CD4-positive, alpha-beta T cell treated with Interleukin-21 for 1 hour (primary cell): ENCODE measurements around the gene VWA1.
"Not testable (repeated sequence)": the region's sequence is repeated elsewhere in the genome, so short reads cannot be mapped to it uniquely, and the experiment has no call there.

Source experiments
- DNase-seq: peaks from one replicate; pipeline ENCODE4 v3.0.0-alpha.2; 2020

The VWA1 gene

DNA sequence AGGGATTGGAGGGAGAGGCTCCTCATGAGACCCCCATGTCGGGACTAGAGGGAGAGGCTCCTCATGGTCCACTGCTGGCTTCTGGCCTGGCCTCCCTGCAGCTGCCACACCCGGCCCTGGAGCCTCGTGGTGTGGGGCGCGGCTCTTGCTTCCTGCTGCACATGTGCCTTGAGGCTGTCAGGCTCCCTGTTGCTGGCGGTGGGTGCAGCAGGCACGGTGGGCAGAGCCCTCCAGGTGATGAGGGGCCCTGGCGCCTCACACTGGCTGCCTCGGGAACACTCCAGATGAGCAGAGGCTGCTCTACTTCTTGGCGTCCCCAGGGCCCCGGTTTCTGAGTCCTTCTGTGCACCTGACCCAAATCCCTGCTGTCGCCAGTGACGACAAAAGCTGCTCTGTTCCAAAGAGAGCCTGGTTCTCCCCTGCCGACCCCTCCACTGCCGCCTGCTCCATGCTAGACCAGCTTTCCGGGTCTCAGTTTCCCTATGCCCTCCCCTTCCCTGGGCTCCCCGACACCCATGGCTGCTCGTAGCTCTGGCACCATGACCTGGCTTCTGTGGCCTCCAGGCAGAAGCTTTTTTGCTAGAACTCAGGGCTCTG, 26.3 kb downstream of the VWA1 start:
- DNase-seq: no peak

DNA sequence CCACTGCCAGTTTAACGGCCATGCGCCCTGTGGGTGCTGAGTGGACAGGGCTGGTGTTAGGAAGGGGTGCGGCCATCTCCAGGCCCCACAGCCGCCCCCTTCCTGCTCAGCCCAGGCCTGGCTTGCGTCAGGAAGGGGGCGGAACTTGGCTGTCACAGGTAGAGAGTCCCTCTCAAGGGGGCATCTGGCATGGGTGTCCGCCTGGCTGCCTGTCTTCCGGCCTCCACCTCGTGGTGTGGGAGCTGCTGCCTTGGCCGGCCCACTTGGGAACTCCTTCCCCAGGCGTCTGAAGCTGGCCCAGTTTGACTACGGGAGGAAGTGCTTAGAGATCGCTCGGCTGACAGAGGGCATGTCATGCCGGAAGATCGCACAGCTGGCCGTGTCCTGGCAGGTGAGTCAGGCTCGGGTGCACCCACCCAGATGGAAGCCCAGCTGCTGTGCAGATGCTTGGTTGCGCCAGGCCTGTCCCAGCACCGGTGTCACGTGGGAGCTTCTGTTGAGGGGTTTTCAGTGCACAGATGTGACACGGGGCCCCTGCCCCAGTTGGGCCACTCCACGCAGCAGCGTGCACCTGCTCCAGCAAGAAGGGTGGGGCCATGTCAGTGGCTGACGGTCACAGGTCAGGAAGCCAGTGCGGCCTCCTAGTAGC, 27.0 kb downstream of the VWA1 start:
- peak; percentile 36 for DNase-seq

DNA sequence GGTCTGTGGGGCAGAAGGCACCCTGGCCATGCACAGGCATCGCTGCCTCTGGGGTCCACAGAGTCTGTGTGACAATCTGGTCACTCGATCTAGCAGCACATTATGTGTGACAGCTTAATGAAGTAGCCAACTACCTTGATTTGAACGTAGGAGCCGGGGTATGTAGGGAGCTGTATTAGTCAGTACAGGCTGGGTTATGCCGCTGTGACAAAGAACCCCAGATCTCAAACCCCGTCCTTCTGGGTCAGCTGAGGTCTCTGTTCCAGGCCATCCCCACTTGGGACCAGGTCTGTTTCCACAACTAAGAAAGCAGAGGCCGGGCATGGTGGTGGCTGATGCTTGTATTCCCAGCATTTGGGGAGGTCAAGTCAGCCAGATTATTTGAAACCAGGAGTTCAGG, 27.8 kb downstream of the VWA1 start:
- DNase-seq: no peak

DNA sequence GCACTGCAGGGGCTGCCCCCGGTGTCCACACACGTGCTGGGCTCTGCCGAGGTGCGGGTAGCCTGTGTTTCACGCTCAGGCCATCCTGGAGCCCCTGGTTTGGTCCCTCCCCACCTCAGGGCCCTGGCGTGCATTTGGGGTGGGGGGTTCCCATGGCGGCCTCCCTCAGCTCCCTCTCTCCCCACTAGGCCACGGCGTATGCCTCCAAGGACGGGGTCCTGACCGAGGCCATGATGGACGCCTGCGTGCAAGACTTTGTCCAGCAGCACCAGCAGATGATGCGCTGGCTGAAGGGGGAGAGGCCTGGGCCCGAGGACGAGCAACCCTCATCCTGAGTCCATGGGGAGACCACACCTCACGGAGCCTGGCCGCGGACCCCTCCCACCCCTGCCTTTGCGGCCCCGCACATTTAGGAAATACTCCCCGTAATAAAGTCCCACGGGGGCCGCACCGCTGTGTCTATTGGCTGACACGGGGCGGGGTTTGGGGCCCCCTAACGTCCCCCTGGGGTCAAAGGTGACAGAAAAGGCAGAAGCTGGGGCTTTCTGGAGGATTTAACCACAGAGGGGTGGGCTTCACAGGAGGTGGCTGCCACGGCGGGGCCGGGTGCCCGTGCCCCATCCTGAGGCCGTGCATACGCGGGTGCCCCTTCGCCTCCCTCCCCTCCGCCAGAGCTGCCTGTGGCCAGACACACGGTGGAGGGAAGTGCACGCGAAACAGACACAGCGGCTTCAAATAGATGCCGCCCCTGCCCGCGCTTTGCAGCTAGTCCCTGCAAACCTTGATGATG, 32.9 kb downstream of the VWA1 start:
- not testable (repeated sequence) for DNase-seq

DNA sequence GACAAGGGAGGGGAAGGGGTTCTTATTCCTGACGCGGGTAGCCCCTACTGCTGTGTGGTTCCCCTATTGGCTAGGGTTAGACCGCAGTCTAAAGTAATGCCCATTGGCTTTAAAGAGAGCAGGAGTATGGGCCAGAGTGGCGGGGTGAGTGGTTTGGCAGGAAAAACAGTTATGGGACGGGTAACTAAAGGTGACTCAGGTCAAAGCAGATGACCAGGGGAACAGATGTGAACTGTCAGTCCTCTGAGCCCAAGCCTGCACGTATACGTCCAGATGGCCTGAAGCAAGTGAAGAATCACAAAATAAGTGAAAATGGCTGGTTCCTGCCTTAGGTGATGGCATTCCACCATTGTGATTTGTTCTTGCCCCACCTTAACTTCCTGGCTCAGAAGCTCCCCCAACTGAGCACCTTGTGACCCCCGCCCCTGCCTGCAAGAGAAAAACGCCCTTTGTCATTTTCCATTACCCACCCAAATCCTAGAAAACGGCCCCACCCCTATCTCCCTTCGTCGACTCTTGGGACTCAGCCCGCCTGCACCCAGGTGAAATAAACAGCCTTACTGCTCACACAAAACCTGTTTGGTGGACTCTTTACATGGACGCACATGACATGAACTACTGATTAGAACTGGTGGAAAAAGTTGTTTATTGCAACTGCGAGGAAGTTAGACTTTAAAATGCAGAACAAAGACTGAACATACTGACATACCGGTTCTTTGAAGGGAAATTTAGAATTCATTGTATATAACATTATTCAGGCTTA, 35.3 kb downstream of the VWA1 start:
- DNase-seq: peak; percentile 20

DNA sequence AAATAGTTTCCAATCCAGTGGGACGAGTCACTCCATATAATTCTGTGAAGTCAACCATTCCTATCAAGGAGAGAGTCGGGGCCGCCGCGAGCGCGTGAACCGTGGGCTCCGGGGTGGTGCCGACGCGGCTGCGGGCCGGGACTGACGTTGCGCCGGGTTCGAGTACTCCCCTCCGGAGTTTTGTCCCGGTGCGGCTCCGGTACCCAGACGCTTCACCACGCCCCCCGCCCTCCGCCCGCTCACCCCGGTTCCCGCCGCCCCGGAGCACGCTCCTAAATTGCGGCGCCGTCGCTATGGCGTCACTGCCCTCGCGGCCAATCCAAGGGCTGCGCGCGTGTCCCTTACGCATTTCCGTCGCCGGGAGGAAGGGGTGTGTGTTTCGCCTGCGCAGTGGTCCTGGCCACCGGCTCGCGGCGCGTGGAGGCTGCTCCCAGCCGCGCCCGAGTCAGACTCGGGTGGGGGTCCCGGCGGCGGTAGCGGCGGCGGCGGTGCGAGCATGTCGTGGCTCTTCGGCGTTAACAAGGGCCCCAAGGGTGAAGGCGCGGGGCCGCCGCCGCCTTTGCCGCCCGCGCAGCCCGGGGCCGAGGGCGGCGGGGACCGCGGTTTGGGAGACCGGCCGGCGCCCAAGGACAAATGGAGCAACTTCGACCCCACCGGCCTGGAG, 36.0 kb downstream of the VWA1 start, which contains the start of gene ATAD3B:
Gene ATAD3B, plus strand, starts transcription at position 377 of the 664 bp plus-strand sequence. Its CDS starts 120 bp downstream, at position 497.
- DNase-seq: peak; percentile 93

DNA sequence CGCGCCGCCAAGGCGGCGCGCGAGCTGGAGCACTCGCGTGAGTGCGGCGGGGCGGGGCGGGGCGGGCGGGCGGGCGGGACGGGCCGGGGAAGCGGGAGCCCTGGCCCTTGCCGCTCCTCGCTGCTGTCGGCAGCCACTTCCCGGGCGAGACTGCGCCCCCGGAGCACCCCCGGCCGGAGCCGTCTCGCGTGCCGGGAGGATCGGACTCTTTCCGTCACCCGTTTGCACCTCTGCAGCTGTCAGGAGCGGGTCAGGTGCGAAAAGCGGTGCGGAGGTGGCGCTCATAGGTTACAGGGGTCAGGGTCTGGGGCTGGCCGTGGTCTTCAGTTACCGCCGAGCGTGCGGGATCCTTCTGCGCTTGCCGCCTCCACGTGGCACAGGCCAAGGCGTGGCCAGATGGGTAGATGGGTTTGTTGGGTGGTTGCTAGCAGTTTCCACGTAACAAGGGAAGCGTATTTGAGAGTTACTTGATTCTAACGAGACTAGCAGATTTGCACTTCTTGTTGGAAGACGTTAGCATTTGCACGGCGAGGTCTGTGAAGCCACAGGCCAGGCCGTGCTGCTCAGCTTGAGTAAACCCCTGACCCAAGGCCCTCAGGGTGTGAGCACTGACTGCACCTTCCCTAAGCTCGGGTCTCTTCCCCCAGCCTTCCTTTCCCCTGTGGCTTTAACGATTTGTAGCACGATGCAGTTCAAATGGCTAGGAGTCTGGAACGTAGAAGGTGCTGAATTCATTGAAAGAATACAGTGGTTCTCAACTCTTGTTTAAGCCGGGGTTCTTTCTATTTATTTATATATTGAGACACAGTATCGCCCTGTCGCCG, 36.8 kb downstream of the VWA1 start:
- DNase-seq: peak; percentile 21

DNA sequence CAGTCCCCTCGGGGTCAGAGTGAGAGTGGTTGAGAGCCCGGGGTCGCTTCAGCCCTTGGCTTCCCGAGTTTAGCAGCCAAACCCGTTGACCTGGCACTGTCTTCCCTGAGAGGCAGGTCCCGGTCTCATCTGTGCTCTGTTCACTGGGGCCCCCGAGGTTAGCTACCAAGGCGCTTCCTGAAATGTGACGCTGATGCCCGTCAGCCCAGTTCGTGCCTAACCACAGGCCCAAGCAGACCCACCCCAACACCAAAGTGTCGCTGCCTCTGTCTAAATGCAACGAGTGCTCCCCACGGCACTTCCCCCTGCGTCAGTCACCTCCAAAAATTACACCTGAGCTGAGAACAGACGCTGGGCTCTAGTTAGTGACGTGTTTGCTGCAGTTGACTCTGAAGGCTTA, 40.5 kb downstream of the VWA1 start:
- DNase-seq: not testable (repeated sequence)

DNA sequence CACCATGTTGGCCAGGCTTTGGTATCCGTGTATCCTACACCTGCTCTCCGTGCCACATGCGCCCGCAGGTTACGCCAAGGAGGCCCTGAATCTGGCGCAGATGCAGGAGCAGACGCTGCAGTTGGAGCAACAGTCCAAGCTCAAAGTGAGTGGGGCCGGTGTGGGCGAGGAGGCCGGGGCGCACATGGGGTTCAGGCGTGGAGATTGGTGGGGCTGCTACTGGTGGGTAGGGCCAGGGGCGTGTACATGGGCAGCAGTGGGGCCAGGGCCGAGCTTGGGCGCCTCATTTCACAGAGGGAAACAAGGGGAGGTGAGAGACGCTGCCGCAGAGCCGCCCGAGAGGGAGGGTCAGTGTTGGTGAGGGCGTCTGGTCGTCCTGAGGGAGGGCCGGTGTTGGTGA, 41.7 kb downstream of the VWA1 start:
- DNase-seq: no peak

DNA sequence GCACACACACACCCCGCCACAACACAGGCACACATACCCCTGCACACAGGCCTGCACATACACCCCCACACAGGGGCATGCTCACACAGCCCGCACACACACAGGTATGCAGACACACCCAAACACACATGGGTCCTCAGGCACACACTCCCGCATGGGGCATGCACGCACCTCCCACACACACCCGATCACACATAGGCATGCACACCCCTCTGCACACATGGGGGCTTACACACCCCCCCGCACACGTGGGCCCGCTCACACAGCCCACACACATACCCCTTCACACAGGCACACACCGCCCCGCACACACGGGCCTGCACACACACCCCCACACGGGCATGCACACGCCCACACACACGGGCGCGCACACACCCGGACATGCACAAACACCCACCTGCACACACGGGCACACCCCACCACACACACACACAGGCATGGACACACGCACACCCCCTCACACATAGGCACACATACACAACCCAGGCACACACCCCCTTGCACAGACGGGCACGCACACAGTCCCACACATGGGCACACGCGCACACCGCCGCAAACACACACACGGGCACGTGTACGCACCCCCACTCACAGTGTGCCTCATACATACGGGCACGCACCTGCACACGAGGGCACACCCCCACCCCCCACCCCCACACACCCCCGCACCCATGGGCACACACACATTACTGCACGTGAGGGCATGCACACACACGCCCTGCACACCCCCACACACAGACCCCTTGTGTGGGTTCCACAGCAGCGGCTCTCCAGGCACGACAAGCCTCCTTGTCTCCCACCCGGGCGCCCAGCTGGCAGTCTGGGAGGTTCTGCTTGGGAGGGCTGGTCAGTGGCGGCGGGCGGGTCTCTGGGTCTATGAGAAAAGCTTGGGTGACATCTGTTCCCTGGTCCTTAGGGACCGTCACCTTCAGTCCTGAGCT, 44.3 kb downstream of the VWA1 start:
- no peak for DNase-seq

DNA sequence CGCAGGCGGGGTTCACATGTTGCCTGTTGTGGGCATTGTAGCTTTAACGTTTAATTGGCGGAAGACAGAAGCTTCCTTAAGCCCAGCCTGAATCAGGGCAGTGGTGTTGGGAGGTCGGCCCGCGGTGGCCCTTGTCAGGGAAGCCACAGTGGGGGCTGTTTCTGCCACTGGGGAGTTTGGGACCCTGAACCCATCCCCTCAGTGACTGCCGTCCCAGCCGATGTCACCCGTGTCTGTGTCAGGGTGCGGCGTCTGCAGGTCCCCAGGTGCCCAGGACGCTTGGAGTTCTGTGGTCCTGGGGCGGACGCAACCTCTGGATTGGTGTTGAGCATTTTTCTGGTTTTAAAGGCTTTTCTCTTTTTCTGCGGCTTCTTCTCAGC, 45.0 kb downstream of the VWA1 start:
- DNase-seq: not testable (repeated sequence)

DNA sequence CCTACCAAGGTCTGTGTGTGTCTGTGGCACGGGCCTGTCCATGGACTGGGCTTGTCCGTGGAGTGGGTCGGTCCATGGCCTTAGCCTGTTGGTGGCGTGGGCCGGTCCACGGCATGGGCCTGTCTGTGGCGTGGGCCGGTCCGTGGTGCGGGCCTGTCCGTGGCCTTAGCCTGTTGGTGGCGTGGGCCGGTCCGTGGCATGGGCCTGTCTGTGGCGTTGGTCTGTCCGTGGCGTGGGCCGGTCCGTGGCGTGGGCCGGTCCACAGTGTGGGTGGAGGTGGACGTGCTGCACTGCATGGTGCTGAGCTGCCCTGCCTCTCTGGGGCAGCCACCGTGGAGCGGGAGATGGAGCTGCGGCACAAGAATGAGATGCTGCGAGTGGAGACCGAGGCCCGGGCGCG, 46.3 kb downstream of the VWA1 start:
- not testable (repeated sequence) for DNase-seq

DNA sequence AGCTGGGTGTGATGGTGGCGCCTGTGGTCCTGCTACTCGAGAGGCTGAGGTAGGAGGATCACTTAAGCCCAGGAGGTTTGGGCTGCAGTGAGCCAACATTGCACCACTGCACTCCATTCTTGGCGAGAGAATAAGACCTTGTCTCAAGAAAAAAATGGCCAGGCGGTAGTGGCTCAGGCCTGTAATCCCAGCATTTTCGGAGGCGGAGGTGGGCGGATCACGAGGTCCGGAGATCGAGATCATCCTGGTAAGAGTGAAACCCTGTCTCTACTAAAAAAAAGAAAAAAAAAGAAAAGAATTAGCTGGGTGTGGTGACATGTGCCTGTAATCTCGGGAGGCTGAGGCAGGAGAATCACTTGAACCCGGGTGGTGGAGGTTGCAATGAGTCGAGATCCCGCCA, 47.4 kb downstream of the VWA1 start:
- no peak for DNase-seq

DNA sequence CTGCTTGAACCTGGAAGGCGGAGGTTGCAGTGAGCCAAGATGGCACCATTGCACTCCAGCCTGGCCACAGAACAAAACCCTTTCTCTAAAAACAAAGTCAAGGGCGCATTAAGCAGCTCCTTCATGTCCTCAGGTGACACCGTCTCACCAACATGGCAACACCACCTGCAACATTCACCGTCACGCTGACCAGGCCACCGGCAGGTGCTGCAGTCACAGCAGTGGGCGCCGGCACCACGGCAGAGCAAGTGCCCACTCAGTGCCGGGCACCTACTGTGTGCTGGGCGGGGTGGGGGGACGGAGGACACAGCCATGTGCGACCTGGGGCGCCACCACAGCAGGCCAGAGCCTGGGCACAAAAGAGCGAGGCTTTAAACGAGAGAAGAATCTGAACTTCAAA, 48.2 kb downstream of the VWA1 start:
- DNase-seq: no peak

DNA sequence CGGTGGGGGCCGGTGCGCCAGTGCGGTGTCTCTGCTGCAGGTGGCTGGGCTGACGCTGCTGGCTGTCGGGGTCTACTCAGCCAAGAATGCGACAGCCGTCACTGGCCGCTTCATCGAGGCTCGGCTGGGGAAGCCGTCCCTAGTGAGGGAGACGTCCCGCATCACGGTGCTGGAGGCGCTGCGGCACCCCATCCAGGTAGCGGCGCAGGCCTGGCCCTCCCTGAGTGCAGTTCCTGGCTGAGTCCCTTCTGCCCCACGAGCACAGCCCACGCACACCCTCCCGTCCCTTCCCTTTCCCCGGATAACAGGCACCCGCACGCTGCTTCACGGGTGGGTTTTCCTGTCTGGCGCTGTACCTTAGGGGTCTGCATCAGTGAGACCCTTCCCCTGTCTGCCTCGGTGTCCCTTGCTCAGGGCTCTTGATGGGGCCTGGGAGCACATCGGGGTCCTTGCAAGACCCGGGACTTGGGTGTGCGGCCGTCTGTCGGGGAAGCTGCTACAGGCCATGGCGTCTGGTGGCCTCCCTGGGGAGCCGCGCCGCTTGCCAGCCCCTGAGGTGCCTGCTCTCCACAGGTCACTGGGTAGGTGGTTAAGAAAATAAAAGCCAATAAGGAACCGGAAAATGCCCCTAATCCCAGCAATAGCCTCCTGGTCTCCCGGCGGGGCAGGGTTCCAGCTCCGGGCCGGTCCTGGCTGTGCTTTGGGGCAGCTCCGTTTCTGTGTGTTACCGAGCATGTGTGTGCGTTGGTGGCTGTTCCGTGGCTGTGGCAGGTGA, 49.7 kb downstream of the VWA1 start:
- not testable (repeated sequence) for DNase-seq

DNA sequence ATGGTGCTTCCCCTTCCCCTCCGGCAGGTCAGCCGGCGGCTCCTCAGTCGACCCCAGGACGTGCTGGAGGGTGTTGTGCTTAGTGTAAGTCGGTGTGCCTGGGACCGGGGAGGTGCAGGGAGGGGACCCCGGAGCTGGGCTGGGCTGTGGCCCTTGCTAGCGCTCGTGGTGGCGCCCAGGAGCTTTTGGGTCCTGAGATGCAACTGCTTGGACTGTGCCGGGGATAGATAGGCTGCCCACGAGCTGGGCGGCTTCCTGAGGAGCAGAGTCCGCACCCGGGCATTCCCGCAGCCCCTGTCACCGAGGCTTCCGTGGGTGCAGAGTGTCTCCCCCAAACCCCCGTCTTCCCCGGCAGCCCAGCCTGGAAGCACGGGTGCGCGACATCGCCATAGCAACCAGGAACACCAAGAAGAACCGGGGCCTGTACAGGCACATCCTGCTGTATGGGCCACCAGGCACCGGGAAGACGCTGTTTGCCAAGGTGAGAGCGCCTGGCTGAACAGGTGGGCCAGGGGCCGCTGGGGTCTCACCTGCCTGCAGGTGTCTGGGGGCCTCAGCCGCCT, 50.3 kb downstream of the VWA1 start:
- not testable (repeated sequence) for DNase-seq

DNA sequence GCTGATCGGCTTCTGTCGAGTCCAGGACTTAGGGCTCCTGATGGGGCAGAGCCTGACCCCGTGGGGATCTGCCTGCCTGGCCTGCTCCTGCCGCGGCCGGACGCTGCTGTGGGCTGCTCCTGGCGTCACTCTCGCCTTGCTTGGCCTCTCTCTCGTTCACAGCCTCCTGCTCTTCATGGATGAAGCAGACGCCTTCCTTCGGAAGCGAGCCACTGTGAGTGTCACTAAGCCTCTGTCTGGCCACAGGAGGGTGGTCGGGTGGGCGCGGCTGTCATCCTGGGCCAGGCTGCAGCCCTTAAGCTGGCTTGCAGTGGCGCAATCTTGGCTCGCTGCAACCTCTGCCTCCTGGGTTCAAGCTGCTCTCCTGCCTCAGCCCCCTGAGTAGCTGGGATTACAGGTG, 52.2 kb downstream of the VWA1 start:
- DNase-seq: no peak

DNA sequence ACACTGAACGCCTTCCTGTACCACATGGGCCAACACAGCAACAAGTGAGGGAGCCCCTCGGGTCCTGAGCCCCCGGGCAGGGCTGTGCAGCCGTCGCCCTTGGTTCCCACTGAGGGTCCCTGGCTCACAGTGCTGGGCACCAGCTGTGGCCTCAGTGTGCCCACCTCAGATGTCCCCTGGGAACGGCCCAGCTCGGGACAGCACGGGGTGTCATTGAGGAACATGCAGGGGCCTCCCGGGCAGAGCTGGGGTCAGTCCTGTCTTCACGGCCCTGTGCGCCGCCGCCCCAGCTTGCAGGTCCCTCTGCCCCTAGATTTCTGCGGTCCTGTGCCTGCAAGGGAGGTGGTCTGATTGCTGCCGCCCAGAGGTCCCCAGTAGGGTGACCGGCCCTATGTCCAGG, 53.7 kb downstream of the VWA1 start:
- DNase-seq: no peak

DNA sequence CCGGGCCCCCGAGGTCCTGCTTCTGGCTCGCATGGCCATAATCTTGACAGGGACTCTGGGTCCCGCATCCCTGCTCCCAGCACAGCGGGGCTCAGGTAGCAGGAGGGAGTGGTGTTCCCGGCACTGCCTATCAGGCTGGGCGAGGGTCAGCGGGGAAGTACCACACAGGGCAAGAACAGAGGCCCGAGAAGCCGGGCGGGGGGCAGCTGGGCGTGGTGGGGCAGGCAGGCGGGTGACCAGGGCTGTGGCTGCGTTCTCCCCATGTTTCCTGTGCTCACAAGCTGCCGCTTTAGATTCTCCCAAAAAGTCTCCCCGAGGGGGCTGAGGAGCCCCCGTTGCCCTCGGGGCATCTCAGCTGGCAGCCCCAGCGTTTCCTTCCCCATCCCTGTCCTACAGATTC, 54.4 kb downstream of the VWA1 start:
- DNase-seq: no peak
